Thyroid gland (tissue), 4 donors: Measurements from ENCODE around the gene C5orf52. TPM values are rescaled to one million over a fixed set of nuclear protein-coding genes. Genes with fewer than 3 reads are reported as not detected.
"Not testable (repeated sequence)": the region's sequence is repeated elsewhere in the genome, so short reads cannot be mapped to it uniquely, and the experiment has no call there.

Source experiments
- DNase-seq, 2 donors: peaks; one replicate each; pipeline ENCODE4 v3.0.0-alpha.2; 2019
- H3K27ac ChIP-seq, 3 donors: fragments of 200-600 bp; sonication (generic); 1 replicate in 2 of 3; 2 replicates in 1 of 3; pipeline ENCODE4 v1.5.1; 2016 to 2019; ENCODE audit warnings: mild to moderate bottlenecking in 1 of 3, moderate library complexity in 1 of 3
- H3K27me3 ChIP-seq: fragments of 200-600 bp; sonication (generic); one replicate; pipeline ENCODE4 v1.5.1; 2019
- H3K36me3 ChIP-seq, 2 donors: fragments of 200-600 bp; sonication (generic); one replicate each; pipeline ENCODE4 v1.5.1; 2016 to 2019
- H3K4me1 ChIP-seq, 2 donors: fragments of 200-600 bp; sonication (generic); one replicate each; pipeline ENCODE4 v1.5.1; 2017 to 2019
- H3K4me3 ChIP-seq, 3 donors: fragments of 200-600 bp; sonication (generic); replicated peaks in 1 of 3; 1 replicate in 2 of 3; 2 replicates in 1 of 3; pipeline ENCODE4 v1.5.1; 2016; ENCODE audit warnings: mild to moderate bottlenecking in 1 of 3
- H3K9me3 ChIP-seq: fragments of 200-600 bp; sonication (generic); one replicate; pipeline ENCODE4 v1.5.1; 2017
- POLR2A ChIP-seq, 2 donors: fragments of 450-650 bp; IDR thresholded peaks; one replicate each; pipeline ENCODE4 v1.6.1; 2017; ENCODE audit warnings: antibody characterized with exemption in 2 of 2, mild to moderate bottlenecking in 2 of 2, moderate library complexity in 1 of 2
- WGBS, 2 donors: methylation state at CpG; one replicate each; pipeline ENCODE4 v1.1.5; 2017; 5-methylcytosine and 5-hydroxymethylcytosine counted together
- intact Hi-C: fragments of 100-400 bp; cut with DNase I; formaldehyde crosslinking; loops from one replicate; pipeline ENCODE4 v1.15.1; 2023
- total RNA-seq, 4 donors: library from RNA; depleted of rRNA; stranded (reverse); fragments of >200 nt; gene quantifications; one replicate each; pipeline ENCODE4 v1.2.3, GENCODE V29; 2016
- TF ChIP-seq, protein P1 (sequence below), 6 experiments: fragments of 200-600 bp in 3 of 6; fragments of 450-650 bp in 3 of 6; sonication (generic) in 3 of 6; IDR thresholded peaks; one replicate each; pipeline ENCODE4 v1.5.1; 2016 to 2019; ENCODE audit warnings: antibody characterized with exemption in 6 of 6, mild to moderate bottlenecking in 2 of 6, inconsistent platforms in 1 of 6, moderate library complexity in 1 of 6

The C5orf52 gene
- total RNA-seq, 4 donors from 2014 or later, result not detected

DNA sequence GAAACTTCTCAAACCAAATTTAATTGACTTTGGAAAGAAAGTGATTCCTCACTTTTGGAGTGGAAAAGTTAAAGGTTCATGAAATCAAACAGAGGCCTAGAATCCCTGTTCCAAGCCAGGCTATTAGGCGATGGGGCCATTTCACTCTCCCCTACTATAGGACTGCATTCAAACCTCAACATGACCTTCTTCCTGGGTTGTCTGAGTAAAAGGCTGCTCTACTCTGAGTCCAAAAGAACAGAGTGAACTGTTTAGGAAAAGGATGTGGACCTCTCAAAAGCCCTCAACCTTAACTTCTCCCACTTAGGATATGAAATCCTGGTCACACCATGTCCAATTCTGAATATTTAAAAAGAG lies 15.8 kb downstream of the C5orf52 start:
- no peaks in the 10 kb centered on the region for H3K9me3 ChIP-seq
- H3K4me1 ChIP-seq, result no peaks in the 10 kb centered on the region
- H3K27ac ChIP-seq, result no peak overlapping the region
- no peaks in the 10 kb centered on the region for H3K27me3 ChIP-seq
- WGBS, 2 donors, result 81 to 96% methylated on average over 1 of the region's 1 CpG
- intact Hi-C loops, result no loop called here
- DNase-seq, result no peak
- H3K4me3 ChIP-seq, result no peak overlapping the region
- TF ChIP-seq POLR2A (IDR thresholded peaks at IDR 0.05), result no peak
- TF ChIP-seq, protein P1, sequence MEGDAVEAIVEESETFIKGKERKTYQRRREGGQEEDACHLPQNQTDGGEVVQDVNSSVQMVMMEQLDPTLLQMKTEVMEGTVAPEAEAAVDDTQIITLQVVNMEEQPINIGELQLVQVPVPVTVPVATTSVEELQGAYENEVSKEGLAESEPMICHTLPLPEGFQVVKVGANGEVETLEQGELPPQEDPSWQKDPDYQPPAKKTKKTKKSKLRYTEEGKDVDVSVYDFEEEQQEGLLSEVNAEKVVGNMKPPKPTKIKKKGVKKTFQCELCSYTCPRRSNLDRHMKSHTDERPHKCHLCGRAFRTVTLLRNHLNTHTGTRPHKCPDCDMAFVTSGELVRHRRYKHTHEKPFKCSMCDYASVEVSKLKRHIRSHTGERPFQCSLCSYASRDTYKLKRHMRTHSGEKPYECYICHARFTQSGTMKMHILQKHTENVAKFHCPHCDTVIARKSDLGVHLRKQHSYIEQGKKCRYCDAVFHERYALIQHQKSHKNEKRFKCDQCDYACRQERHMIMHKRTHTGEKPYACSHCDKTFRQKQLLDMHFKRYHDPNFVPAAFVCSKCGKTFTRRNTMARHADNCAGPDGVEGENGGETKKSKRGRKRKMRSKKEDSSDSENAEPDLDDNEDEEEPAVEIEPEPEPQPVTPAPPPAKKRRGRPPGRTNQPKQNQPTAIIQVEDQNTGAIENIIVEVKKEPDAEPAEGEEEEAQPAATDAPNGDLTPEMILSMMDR (IDR thresholded peaks at IDR 0.05), result no peak
- no peaks in the 10 kb centered on the region for H3K36me3 ChIP-seq

DNA sequence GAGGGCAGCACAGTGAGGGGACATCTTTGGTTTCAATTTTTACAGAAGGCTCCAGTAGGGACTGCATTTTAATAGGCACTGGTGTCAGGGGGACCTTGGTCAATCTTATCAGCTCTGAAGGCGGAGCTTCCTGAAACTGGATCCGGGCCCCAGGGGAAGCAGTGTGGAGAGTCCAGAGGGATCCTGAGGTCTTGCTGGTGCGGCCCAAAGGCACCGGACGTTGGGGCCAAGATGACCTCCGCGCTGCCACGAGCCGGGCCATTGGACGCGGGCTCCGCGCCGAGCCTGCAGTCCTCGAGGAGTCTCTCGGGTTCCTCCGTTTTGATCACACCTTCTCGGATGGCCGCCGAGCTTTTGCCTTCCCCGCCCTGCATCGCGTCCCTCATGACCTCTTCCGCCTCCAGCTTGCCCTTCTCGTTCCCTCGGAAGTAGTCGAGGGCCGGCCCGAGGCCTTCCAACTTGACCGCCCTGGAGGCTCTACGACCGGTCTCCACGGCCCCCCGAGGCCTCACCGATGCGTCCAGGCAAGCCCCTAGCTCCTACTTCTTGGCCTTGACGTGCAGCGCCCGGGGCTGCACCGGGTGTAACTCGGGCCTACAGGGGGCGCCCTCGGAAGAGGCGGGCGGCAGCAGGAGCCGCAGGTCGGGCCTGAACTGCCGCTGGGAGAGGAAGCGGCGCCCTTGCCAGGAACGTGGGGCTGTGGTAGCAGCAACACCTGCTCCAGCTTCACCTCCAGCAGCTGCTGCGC lies 18.8 kb downstream of the C5orf52 start:
- Histone ChIP-seq H3K36me3 (no peaks in the 10 kb centered on the region), H3K4me1 (no peaks in the 10 kb centered on the region), H3K9me3 (no peaks in the 10 kb centered on the region), H3K27me3 (no peaks in the 10 kb centered on the region), H3K27ac (no peak overlapping the region), H3K4me3 (no peak overlapping the region)
- DNase-seq, result peak in 1 of 2 donors; percentile 7
- 64 to 74% methylated on average over 40 to 46 of the region's 52 CpGs for WGBS, 2 donors
- TF ChIP-seq, protein P1 (IDR thresholded peaks at IDR 0.05), result peak in 1 of 6 experiments; percentile 22
- TF ChIP-seq POLR2A (IDR thresholded peaks at IDR 0.05), result no peak
- intact Hi-C loops, result no loop called here

DNA sequence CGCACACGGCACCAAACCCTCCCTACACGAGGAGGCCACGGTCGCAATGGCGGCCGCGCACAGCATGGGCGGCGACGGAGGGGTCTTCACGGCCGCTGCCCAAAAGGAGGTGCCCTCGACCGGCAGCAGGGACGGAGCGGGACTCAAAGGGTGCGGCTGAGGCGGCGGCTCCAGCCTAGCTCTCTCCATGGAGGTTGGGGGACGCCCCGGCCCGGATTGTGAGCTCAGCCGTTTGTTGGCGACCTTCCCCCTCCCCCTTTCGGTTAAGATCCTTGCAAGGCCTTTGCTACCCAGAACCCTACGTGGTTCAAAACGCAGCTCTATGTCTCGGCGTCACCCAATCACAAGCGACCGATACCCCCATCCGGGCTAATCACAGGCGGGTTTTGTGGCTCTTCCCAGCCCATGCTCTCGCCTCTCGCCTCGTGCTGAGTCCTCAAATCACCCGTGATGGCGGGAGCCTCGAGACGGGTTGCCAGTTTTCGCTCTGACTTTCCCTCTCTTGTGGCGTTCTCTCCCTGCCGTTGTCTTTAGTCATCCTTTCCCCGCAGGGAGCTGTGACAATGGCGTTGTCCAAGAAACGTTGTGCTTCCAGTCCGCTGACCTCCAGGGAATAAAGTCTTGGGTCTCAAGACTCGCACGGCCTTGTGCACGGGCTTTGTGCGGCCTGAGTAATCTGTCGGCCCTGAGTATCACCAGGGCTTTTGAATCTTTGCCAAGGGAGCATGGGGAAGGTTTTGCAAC lies 19.5 kb downstream of the C5orf52 start:
- TF ChIP-seq, protein P1 (IDR thresholded peaks at IDR 0.05), result no peak
- TF ChIP-seq POLR2A (IDR thresholded peaks at IDR 0.05), result no peak
- H3K9me3 ChIP-seq, result no peaks in the 10 kb centered on the region
- no peaks in the 10 kb centered on the region for H3K4me1 ChIP-seq
- H3K27me3 ChIP-seq, result no peaks in the 10 kb centered on the region
- no peaks in the 10 kb centered on the region for H3K36me3 ChIP-seq
- no peak overlapping the region for H3K27ac ChIP-seq
- no peak overlapping the region for H3K4me3 ChIP-seq
- intact Hi-C loops, result no loop called here
- no peak for DNase-seq
- 67 to 74% methylated on average over 36 to 51 of the region's 53 CpGs for WGBS, 2 donors

DNA sequence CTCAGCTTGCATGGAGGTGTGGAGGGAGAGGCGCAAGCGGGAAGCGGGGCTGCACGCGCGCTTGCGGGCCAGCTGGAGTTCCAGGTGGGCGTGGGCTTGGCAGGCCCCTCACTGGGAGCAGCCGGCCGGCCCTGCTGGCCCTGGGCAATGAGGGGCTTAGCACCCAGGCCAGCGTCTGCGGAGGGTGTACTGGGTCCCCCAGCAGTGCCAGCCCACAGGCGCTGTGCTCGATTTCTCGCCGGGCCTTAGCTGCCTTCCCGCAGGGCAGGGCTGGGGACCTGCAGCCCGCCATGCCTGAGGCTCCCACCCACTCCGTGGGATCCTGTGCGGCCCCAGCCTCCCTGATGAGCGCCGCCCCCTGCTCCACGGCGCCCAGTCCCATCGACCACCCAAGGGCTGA lies 22.5 kb downstream of the C5orf52 start:
- H3K9me3 ChIP-seq, H3K27ac ChIP-seq, H3K4me3 ChIP-seq, H3K27me3 ChIP-seq, H3K4me1 ChIP-seq, intact Hi-C loops, H3K36me3 ChIP-seq, DNase-seq: not testable (repeated sequence)
- WGBS, 2 donors, result 91 to 92% methylated on average over 11 to 17 of the region's 25 CpGs

DNA sequence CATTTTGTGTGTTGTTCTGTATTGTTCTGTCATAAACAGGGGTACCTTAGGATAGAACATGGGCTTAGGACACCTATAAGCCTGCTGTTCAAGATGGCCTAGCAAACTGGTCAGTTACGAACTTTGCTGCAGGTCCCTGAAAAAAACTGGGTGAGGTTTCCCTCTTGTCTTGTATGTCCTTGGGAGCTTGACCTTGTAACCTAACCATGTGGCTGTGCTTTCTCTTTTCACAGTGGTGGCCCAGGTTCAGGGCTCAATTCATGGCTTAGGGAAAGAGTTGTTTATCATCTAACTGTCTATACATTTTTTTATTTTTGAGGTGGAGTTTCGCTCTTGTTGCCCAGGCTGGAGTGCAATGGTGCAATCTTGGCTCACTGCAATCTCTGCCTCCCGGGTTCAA lies 24.8 kb downstream of the C5orf52 start:
- H3K4me1 ChIP-seq, H3K27me3 ChIP-seq, H3K36me3 ChIP-seq, H3K9me3 ChIP-seq, intact Hi-C loops, H3K4me3 ChIP-seq, DNase-seq, H3K27ac ChIP-seq: not testable (repeated sequence)
- WGBS, 2 donors, result 92 to 95% methylated on average over 3 of the region's 3 CpGs

DNA sequence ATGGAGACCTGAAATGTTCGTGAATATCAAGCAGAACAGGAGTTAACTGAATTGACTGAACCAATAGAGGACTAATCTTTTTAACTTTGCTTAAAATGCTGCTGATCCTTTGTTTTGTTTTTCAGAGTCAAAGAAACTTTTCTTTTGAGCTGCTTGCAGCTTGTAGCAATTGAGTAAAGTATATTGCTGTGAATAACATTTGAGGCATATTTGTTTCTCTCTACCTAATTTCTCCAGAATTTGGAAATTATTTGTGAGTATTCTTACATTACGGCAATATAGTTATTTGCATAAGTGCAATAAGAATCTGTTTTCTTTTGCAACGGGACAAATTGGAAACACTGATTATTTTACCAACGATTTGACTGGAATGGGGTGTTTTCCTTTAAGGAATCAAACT lies 27.3 kb downstream of the C5orf52 start:
- DNase-seq, H3K4me1 ChIP-seq, H3K27ac ChIP-seq, H3K27me3 ChIP-seq, H3K4me3 ChIP-seq, H3K9me3 ChIP-seq, intact Hi-C loops, H3K36me3 ChIP-seq: not testable (repeated sequence)
- 69 to 92% methylated on average over 4 of the region's 4 CpGs for WGBS, 2 donors
